Trophoblast cell (in vitro differentiated cells and primary cell): ENCODE measurements around the gene CR1L.
"Not testable (repeated sequence)": the region's sequence is repeated elsewhere in the genome, so short reads cannot be mapped to it uniquely, and the experiment has no call there.

Source experiments
- DNase-seq, 2 donors: peaks; one replicate each; pipeline ENCODE4 v3.0.0-alpha.2; 2016
- H2AFZ ChIP-seq: 2 replicates; pipeline ENCODE4 v1.6.1; 2013; ENCODE audit warnings: low read length, moderate library complexity, mild to moderate bottlenecking; ENCODE audit not compliant: insufficient read depth, poor library complexity
- H2AK5ac ChIP-seq: 2 replicates; pipeline ENCODE4 v1.6.1; 2013; ENCODE audit warnings: mild to moderate bottlenecking, low read length
- H2BK120ac ChIP-seq: 2 replicates; pipeline ENCODE4 v1.6.1; 2013; ENCODE audit warnings: low read length, mild to moderate bottlenecking, moderate library complexity; ENCODE audit not compliant: insufficient read depth, poor library complexity
- H2BK12ac ChIP-seq: 2 replicates; pipeline ENCODE4 v1.6.1; 2013; ENCODE audit warnings: mild to moderate bottlenecking, low read length, moderate library complexity
- H2BK5ac ChIP-seq: 2 replicates; pipeline ENCODE4 v1.6.1; 2013; ENCODE audit warnings: low read length, low read depth, moderate library complexity, mild to moderate bottlenecking; ENCODE audit not compliant: poor library complexity
- H3K14ac ChIP-seq: 2 replicates; pipeline ENCODE4 v1.6.1; 2013; ENCODE audit warnings: mild to moderate bottlenecking, low read length
- H3K18ac ChIP-seq: 2 replicates; pipeline ENCODE4 v1.6.1; 2013; ENCODE audit warnings: mild to moderate bottlenecking, low read length
- H3K23ac ChIP-seq: 2 replicates; pipeline ENCODE4 v1.6.1; 2013; ENCODE audit warnings: low read length
- H3K27ac ChIP-seq: 2 replicates; pipeline ENCODE4 v1.5.1; 2013; ENCODE audit warnings: low read depth, mild to moderate bottlenecking, inconsistent platforms, low read length, moderate library complexity
- H3K27me3 ChIP-seq: 2 replicates; pipeline ENCODE4 v1.6.1; 2013; ENCODE audit warnings: inconsistent platforms, mild to moderate bottlenecking, low read length, moderate library complexity; ENCODE audit not compliant: insufficient read depth
- H3K36me3 ChIP-seq, 2 experiments: 1 replicate in 1 of 2; 2 replicates in 1 of 2; pipeline ENCODE4 v1.6.1; 2013; ENCODE audit warnings: low read length in 2 of 2, mild to moderate bottlenecking in 2 of 2, moderate library complexity in 1 of 2; ENCODE audit not compliant: insufficient read depth in 2 of 2, control insufficient read depth in 1 of 2
- H3K4ac ChIP-seq: 2 replicates; pipeline ENCODE4 v1.6.1; 2013; ENCODE audit warnings: low read depth, mild to moderate bottlenecking, low read length, moderate library complexity
- H3K4me1 ChIP-seq, 2 experiments: 1 replicate in 1 of 2; 2 replicates in 1 of 2; pipeline ENCODE4 v1.6.1; 2013; ENCODE audit warnings: low read length in 2 of 2, mild to moderate bottlenecking in 2 of 2, moderate library complexity in 1 of 2; ENCODE audit not compliant: insufficient read depth in 2 of 2, control insufficient read depth in 1 of 2
- H3K4me2 ChIP-seq: 2 replicates; pipeline ENCODE4 v1.6.1; 2013; ENCODE audit warnings: inconsistent platforms, mild to moderate bottlenecking, low read length, moderate library complexity
- H3K4me3 ChIP-seq: 2 replicates; pipeline ENCODE4 v1.5.1; 2013; ENCODE audit warnings: mild to moderate bottlenecking, low read depth, low read length, inconsistent platforms
- H3K79me1 ChIP-seq: one replicate; pipeline ENCODE4 v1.6.1; 2013; ENCODE audit warnings: low read length
- H3K79me2 ChIP-seq: 2 replicates; pipeline ENCODE4 v1.6.1; 2013; ENCODE audit warnings: low read length, mild to moderate bottlenecking; ENCODE audit not compliant: control insufficient read depth, insufficient read depth, poor library complexity
- H3K9ac ChIP-seq: 2 replicates; pipeline ENCODE4 v1.6.1; 2013; ENCODE audit warnings: mild to moderate bottlenecking, low read length
- H3K9me3 ChIP-seq: 2 replicates; pipeline ENCODE4 v1.6.1; 2013; ENCODE audit warnings: low read depth, mild to moderate bottlenecking, control low read depth, inconsistent platforms, low read length; ENCODE audit not compliant: insufficient read depth
- H4K12ac ChIP-seq: 2 replicates; pipeline ENCODE4 v1.6.1; 2013; ENCODE audit warnings: low read depth, mild to moderate bottlenecking, low read length, moderate library complexity
- H4K8ac ChIP-seq: 2 replicates; pipeline ENCODE4 v1.6.1; 2013; ENCODE audit warnings: low read depth, mild to moderate bottlenecking, low read length, moderate library complexity
- H4K91ac ChIP-seq: one replicate; pipeline ENCODE4 v1.6.1; 2013; ENCODE audit warnings: low read depth, mild to moderate bottlenecking, low read length, moderate library complexity
- WGBS: extraction: QIAGEN DNeasy Blood & Tissue Kit; methylation state at CpG from one replicate; pipeline ENCODE4 v1.1.7; 2013; ENCODE audit warnings: missing lambda C conversion rate; ENCODE audit not compliant: insufficient read length, insufficient coverage; ENCODE audit errors: extremely low coverage; 5-methylcytosine and 5-hydroxymethylcytosine counted together

CR1L gene

GRCh38 chr1:207612762-207613161 lies 32.2 kb upstream of the CR1L start:
- no CpG with 5 or more reads among the region's 11 CpGs for WGBS
- H3K9me3 ChIP-seq = peaks cover 5% of the 10 kb centered on the region
- no peak for DNase-seq

GRCh38 chr1:207619871-207620542 lies 24.9 kb upstream of the CR1L start:
- Histone ChIP-seq H3K79me1 (no peaks in the 10 kb centered on the region), H3K9ac (no peak overlapping the region), H2BK12ac (no peak overlapping the region), H2BK120ac (no peak overlapping the region), H3K4me2 (no peak overlapping the region), H2AFZ (no peak overlapping the region), H3K79me2 (no peaks in the 10 kb centered on the region), H3K36me3 (no peaks in the 10 kb centered on the region), H3K18ac (no peak overlapping the region), H3K4me3 (no peak overlapping the region), H3K27ac (no peak overlapping the region), H3K14ac (no peak overlapping the region), H4K91ac (no peak overlapping the region), H2BK5ac (no peak overlapping the region), H3K4me1 (no peaks in the 10 kb centered on the region), H4K8ac (no peak overlapping the region), H3K27me3 (no peaks in the 10 kb centered on the region), H3K4ac (no peak overlapping the region), H3K23ac (no peak overlapping the region), H4K12ac (no peak overlapping the region), H2AK5ac (no peak overlapping the region), H3K9me3 (no peaks in the 10 kb centered on the region)
- WGBS = no CpG with 5 or more reads among the region's 7 CpGs
- DNase-seq = peak; percentile 24 to 74

More at GRCh38 chr1:207612762-207613161, 32.2 kb upstream of the CR1L start:
- Histone ChIP-seq H4K8ac (no peak overlapping the region), H3K14ac (no peak overlapping the region), H3K79me2 (no peaks in the 10 kb centered on the region), H3K4me3 (no peak overlapping the region), H3K4me2 (no peak overlapping the region), H2BK5ac (no peak overlapping the region), H4K91ac (no peak overlapping the region), H3K27ac (no peak overlapping the region), H3K4me1 (no peaks in the 10 kb centered on the region), H2BK12ac (no peak overlapping the region), H3K27me3 (no peaks in the 10 kb centered on the region), H3K4ac (no peak overlapping the region), H2AK5ac (no peak overlapping the region), H3K23ac (no peak overlapping the region), H3K79me1 (no peaks in the 10 kb centered on the region), H2BK120ac (no peak overlapping the region), H3K9ac (no peak overlapping the region), H4K12ac (no peak overlapping the region), H2AFZ (no peak overlapping the region), H3K36me3 (no peaks in the 10 kb centered on the region), H3K18ac (no peak overlapping the region)

- H2BK5ac ChIP-seq = no peak overlapping the region
- H3K14ac ChIP-seq = no peak overlapping the region
- no peak overlapping the region for H3K4ac ChIP-seq
- no peaks in the 10 kb centered on the region for H3K27me3 ChIP-seq
- H4K12ac ChIP-seq = no peak overlapping the region
- H3K18ac ChIP-seq = no peak overlapping the region
- H2BK120ac ChIP-seq = no peak overlapping the region
- H2AFZ ChIP-seq = no peak overlapping the region
- H3K9me3 ChIP-seq = no peaks in the 10 kb centered on the region
- H3K27ac ChIP-seq = no peak overlapping the region
- DNase-seq = no peak
- H4K91ac ChIP-seq = no peak overlapping the region
- no peak overlapping the region for H3K23ac ChIP-seq
- H2BK12ac ChIP-seq = no peak overlapping the region
- H3K36me3 ChIP-seq = no peaks in the 10 kb centered on the region
- H3K4me3 ChIP-seq = no peak overlapping the region
- no peak overlapping the region for H4K8ac ChIP-seq
- no peak overlapping the region for H3K4me2 ChIP-seq
- H3K79me2 ChIP-seq = no peaks in the 10 kb centered on the region
- H2AK5ac ChIP-seq = no peak overlapping the region
- H3K9ac ChIP-seq = no peak overlapping the region
- no CpG with 5 or more reads among the region's 2 CpGs for WGBS
- no peaks in the 10 kb centered on the region for H3K79me1 ChIP-seq
- H3K4me1 ChIP-seq = no peaks in the 10 kb centered on the region
These were observed 24.4 kb upstream of the CR1L start for GRCh38 chr1:207620543-207620893.

GRCh38 chr1:207625504-207626071 lies 19.3 kb upstream of the CR1L start:
- H3K79me1 ChIP-seq, H2BK12ac ChIP-seq, H4K12ac ChIP-seq, H3K18ac ChIP-seq, H3K9me3 ChIP-seq, H3K23ac ChIP-seq, H2AK5ac ChIP-seq, H2BK120ac ChIP-seq, H3K36me3 ChIP-seq, H3K27me3 ChIP-seq, H2BK5ac ChIP-seq, H4K8ac ChIP-seq, H4K91ac ChIP-seq, H3K79me2 ChIP-seq, H3K4me1 ChIP-seq, H3K4me3 ChIP-seq, H3K14ac ChIP-seq, H3K4me2 ChIP-seq, H3K27ac ChIP-seq, H3K9ac ChIP-seq, H3K4ac ChIP-seq, H2AFZ ChIP-seq: not testable (repeated sequence)
- DNase-seq = peak; percentile 4 to 85
- no CpG with 5 or more reads among the region's 1 CpG for WGBS
